ENCODE results near the gene CUL1.

Gene CUL1

DNA sequence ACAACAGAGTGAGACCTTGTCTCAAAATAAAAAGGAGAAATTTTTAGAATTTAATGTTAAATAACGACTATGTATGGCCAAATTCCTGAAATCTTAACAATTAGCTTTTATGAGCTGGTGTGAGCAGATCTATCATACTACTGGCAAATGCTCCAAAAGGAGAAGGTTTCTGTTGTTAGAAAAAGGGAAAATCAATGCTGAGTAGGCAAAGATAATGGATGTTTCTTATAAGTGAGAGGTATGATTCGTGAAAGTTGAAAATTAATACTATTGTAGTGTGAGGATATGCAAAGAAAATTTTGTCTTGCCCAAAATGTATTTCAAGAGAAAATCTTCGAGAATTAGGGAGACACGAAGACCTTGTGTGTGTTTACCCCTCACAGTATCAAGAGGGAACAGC, 40.8 kb upstream of the CUL1 start:
- Histone ChIP-seq H3K4me3 (ENCODE audit: low read depth, low read length, poor library complexity, severe bottlenecking) (no peak overlapping the region), H3K27ac (ENCODE audit: low read depth, low read length, poor library complexity, severe bottlenecking) (no peak overlapping the region), H3K9me2 (ENCODE audit: low read depth, low read length) (no peaks in the 10 kb centered on the region), H4K20me1 (ENCODE audit: insufficient read depth, low read length) (no peaks in the 10 kb centered on the region), H3K9ac (ENCODE audit: low read length) (no peak overlapping the region), H3K9me3 (ENCODE audit: low read length) (no peaks in the 10 kb centered on the region), H3K36me3 (ENCODE audit: insufficient read depth, low read length) (no peaks in the 10 kb centered on the region), H3F3A (ENCODE audit: insufficient read depth, low read length) (no peaks in the 10 kb centered on the region), H3K4me1 (ENCODE audit: insufficient read depth, low read length, severe bottlenecking) (no peaks in the 10 kb centered on the region), H3K79me2 (ENCODE audit: insufficient read depth, low read length) (no peaks in the 10 kb centered on the region), H2AFZ (ENCODE audit: low read length) (no peak overlapping the region), H3K27me3 (ENCODE audit: insufficient read depth, low read length) (no peaks in the 10 kb centered on the region; the same call in 1 of the 2 replicates), H3K4me2 (ENCODE audit: low read length) (no peak overlapping the region)
- TF ChIP-seq, protein P1, sequence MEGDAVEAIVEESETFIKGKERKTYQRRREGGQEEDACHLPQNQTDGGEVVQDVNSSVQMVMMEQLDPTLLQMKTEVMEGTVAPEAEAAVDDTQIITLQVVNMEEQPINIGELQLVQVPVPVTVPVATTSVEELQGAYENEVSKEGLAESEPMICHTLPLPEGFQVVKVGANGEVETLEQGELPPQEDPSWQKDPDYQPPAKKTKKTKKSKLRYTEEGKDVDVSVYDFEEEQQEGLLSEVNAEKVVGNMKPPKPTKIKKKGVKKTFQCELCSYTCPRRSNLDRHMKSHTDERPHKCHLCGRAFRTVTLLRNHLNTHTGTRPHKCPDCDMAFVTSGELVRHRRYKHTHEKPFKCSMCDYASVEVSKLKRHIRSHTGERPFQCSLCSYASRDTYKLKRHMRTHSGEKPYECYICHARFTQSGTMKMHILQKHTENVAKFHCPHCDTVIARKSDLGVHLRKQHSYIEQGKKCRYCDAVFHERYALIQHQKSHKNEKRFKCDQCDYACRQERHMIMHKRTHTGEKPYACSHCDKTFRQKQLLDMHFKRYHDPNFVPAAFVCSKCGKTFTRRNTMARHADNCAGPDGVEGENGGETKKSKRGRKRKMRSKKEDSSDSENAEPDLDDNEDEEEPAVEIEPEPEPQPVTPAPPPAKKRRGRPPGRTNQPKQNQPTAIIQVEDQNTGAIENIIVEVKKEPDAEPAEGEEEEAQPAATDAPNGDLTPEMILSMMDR (IDR thresholded peaks at IDR 0.05; ENCODE audit: low read length) = no peak
- no peak for TF ChIP-seq EZH2 (IDR thresholded peaks at IDR 0.05; ENCODE audit: borderline replicate concordance, low read length)

DNA sequence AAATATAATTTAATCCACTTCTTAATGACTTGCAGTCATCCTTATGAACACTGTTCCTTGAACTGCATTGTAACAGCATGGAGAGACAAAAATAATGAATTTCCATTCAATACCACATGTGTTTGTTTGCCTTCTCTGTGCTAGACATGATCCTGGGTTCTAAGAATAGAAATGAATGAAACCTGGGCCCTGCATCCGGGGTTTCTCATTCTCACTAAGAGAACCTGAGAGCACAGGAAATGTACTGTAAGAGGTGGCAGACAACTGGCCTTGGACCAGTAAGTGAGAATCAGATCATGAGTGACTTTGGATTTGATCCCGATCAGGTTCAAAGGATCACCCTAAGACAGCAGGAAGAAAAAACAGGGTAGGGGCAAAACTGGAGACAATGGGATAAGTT, 37.2 kb upstream of the CUL1 start:
- no peaks in the 10 kb centered on the region for H3K79me2 ChIP-seq (ENCODE audit: insufficient read depth, low read length)
- H3F3A ChIP-seq (ENCODE audit: insufficient read depth, low read length) = no peaks in the 10 kb centered on the region
- no peaks in the 10 kb centered on the region for H3K9me3 ChIP-seq (ENCODE audit: low read length)
- H3K4me3 ChIP-seq (ENCODE audit: low read depth, low read length, poor library complexity, severe bottlenecking) = no peak overlapping the region
- H3K27me3 ChIP-seq (ENCODE audit: insufficient read depth, low read length) = no peaks in the 10 kb centered on the region
- TF ChIP-seq, protein P1 (IDR thresholded peaks at IDR 0.05; ENCODE audit: low read length) = no peak
- no peak for TF ChIP-seq EZH2 (IDR thresholded peaks at IDR 0.05; ENCODE audit: borderline replicate concordance, low read length)
- H3K36me3 ChIP-seq (ENCODE audit: insufficient read depth, low read length) = no peaks in the 10 kb centered on the region
- H3K4me1 ChIP-seq (ENCODE audit: insufficient read depth, low read length, severe bottlenecking) = no peaks in the 10 kb centered on the region
- H3K9ac ChIP-seq (ENCODE audit: low read length) = no peak overlapping the region
- no peaks in the 10 kb centered on the region for H3K9me2 ChIP-seq (ENCODE audit: low read depth, low read length)
- H4K20me1 ChIP-seq (ENCODE audit: insufficient read depth, low read length) = no peaks in the 10 kb centered on the region
- no peak overlapping the region for H3K4me2 ChIP-seq (ENCODE audit: low read length)
- no peak overlapping the region for H2AFZ ChIP-seq (ENCODE audit: low read length)
- H3K27ac ChIP-seq (ENCODE audit: low read depth, low read length, poor library complexity, severe bottlenecking) = no peak overlapping the region

DNA sequence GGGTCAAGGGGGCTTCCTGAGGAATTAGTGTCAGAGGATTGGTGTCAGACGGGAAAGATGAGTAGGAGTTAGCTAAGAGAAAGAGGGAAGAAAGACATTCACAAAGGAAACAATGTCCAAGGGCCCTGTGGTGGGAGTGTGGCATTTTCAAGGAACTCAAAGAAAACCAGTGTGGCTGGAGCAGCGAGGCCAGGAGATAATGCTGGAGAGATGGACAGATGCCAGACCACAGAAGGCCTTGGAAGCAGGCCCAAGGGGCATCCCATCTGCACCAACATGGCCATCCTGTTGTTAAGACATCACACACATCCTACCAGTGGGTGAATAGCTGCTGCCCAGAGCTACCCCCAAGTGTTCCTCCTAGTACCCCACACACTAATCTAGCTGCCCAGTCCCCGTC, 36.1 kb upstream of the CUL1 start:
- Histone ChIP-seq H3K79me2 (ENCODE audit: insufficient read depth, low read length) (no peaks in the 10 kb centered on the region), H3K27me3 (ENCODE audit: insufficient read depth, low read length) (no peaks in the 10 kb centered on the region), H3K9me3 (ENCODE audit: low read length) (no peaks in the 10 kb centered on the region), H3K27ac (ENCODE audit: low read depth, low read length, poor library complexity, severe bottlenecking) (no peak overlapping the region), H2AFZ (ENCODE audit: low read length) (no peak overlapping the region), H3K4me1 (ENCODE audit: insufficient read depth, low read length, severe bottlenecking) (no peaks in the 10 kb centered on the region), H3F3A (ENCODE audit: insufficient read depth, low read length) (no peaks in the 10 kb centered on the region), H3K4me3 (ENCODE audit: low read depth, low read length, poor library complexity, severe bottlenecking) (no peak overlapping the region), H3K4me2 (ENCODE audit: low read length) (no peak overlapping the region), H3K36me3 (ENCODE audit: insufficient read depth, low read length) (no peaks in the 10 kb centered on the region), H3K9ac (ENCODE audit: low read length) (no peak overlapping the region), H4K20me1 (ENCODE audit: insufficient read depth, low read length) (no peaks in the 10 kb centered on the region), H3K9me2 (ENCODE audit: low read depth, low read length) (no peaks in the 10 kb centered on the region)
- TF ChIP-seq, protein P1 (IDR thresholded peaks at IDR 0.05; ENCODE audit: low read length) = no peak
- no peak for TF ChIP-seq EZH2 (IDR thresholded peaks at IDR 0.05; ENCODE audit: borderline replicate concordance, low read length)

All from OCI-LY1 (cell line).